Spleen (tissue), 7 donors: Measurements from ENCODE around the gene UIMC1.
A peak's percentile ranks its signal among the peaks of the same experiment; 100 is the strongest.

Experiments
- CTCF ChIP-seq, 11 experiments: fragments of 200-600 bp in 7 of 11; fragments of 450-650 bp in 4 of 11; sonication (generic) in 4 of 11; IDR thresholded peaks in 8 of 11; conservative IDR thresholded peaks in 3 of 11; 1 replicate in 7 of 11; 2 replicates in 4 of 11; pipeline versions ENCODE4 v1.4.0 to v1.8.0; 2016 to 2021; ENCODE audit warnings: antibody characterized with exemption in 11 of 11, inconsistent platforms in 4 of 11, mild to moderate bottlenecking in 1 of 11
- POLR2A ChIP-seq, 3 donors: fragments of 450-650 bp; IDR thresholded peaks; one replicate each; pipeline ENCODE4 v1.5.1; 2017; ENCODE audit warnings: antibody characterized with exemption in 3 of 3, mild to moderate bottlenecking in 1 of 3
- POLR2AphosphoS5 ChIP-seq, 3 donors: sonication (generic); formaldehyde crosslinking; IDR thresholded peaks; one replicate each; pipeline ENCODE4 v1.5.1; 2017; ENCODE audit warnings: antibody characterized with exemption in 3 of 3
- donor health status: DM: no; HTN: no; CAD: no; lungs with moderate emphysema.
- donor health status: DM: no; HTN: no; CAD: no.
- donor health status: DM: no; HTN: no; CAD: no.

- TF ChIP-seq CTCF (IDR thresholded peaks at IDR 0.05 in 8 of 11, conservative IDR thresholded peaks at IDR 0.05 in 3 of 11) = no peak
- no peak for TF ChIP-seq POLR2A (IDR thresholded peaks at IDR 0.05)
- peak in 1 of 3 donors; percentile 57 for TF ChIP-seq POLR2AphosphoS5 (IDR thresholded peaks at IDR 0.05)
Observed at GRCh38 chr5:176870110-176870591, 136.4 kb downstream of the UIMC1 start.
